ENCODE data around the gene ALDH3A1.

The ALDH3A1 gene

GRCh38 chr17:19718613-19719354, 29.3 kb downstream of the ALDH3A1 start:
- DNase-seq, result no peak

- no peak for DNase-seq
Observed at GRCh38 chr17:19718041-19718612, 30.0 kb downstream of the ALDH3A1 start.

DNA sequence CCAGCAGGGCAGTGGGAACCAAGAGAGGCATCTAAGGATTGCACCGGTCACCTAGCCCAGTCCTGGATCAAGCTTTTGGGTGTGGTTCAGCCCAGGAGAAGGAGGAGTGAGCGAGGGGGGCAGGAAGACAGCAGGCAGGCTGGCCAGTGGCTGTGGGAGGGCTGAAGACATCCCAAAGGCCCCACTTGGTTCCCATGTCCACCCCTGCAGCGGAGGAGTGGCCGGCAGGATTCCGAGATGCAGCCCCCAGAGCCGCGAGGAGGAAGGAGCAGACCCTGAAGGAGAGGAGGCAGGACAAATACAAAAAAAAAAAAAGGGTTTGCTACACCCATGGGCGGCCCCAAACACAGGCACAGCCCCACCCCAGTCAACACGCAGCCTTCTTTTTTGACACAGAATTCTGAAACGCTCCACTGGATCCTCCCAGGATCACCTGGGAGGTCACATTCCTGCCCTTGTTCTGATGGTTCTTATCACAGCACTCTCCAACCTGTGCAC, 30.6 kb downstream of the ALDH3A1 start:
- DNase-seq, result no peak

DNA sequence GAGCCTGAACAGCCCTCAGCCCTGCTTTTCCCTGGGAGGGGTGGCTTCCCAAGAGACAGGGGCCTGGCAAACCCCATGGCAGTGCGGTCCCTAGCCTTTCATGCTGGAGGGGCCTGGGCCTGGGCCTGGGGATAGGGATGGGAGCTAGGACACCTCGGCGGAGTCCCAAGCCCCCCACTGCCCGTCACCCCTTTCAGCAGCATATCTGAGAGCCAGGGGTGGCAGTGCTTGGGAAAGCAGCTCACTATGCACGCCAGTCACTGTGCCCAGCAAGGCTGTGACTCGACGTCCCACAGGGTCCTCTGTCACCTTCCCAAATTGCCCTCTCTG, 31.1 kb downstream of the ALDH3A1 start:
- DNase-seq, result no peak

- DNase-seq, result no peak
Observed at GRCh38 chr17:19716108-19717030, 31.7 kb downstream of the ALDH3A1 start, which contains the start of gene SLC47A2. TSS of gene SLC47A2 (minus strand) at chr17:19716584. CDS start at chr17:19716555, 29 bp downstream.

GRCh38 chr17:19714542-19715411, 33.3 kb downstream of the ALDH3A1 start:
- DNase-seq, result no peak

DNA sequence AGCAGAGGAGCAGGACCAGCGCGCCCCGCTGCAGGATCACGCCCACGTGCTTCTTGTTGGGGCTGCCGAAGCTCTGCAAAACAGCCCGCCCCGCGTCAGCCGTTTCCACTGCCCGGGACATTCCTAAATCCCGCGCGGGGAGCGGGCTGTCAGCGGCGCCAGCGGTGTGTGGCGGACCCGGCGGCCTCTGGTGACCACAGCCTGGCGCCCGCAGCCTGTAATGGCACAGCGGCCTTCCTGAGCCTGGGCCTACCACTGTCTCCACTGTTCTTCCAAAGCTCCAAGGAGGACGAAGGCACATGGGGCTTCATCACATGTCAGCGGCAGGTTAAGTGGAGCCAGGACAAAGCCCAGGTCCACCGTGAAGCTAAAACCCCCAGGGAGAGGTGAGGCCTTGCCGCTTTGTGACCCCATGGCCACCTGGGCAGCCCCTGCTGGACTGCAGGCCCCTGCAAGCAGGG, 34.2 kb downstream of the ALDH3A1 start:
- DNase-seq, result no peak

GRCh38 chr17:19713462-19713861, 34.6 kb downstream of the ALDH3A1 start:
- DNase-seq, result no peak

GRCh38 chr17:19712436-19713004, 35.6 kb downstream of the ALDH3A1 start:
- no peak for DNase-seq

DNA sequence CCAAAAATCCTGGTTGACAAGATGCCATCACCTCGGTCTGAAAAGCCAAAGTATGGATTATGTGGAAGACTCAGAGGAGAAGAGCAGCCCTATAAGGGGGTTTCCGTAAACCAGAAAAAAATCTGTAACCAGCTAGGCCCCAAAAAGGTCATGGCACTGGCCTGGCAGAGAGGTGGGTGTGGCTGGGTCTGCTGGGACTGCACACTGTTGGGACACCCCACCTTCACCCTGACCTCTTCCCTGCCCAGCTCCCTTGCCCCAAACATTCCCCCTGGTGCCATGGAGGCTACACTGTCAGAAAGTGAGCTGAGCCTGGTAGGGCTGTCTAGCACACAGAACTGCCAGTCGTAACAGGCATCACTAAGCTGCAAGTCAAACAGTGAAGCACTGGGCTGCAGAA, 38.3 kb downstream of the ALDH3A1 start:
- no peak for DNase-seq

DNA sequence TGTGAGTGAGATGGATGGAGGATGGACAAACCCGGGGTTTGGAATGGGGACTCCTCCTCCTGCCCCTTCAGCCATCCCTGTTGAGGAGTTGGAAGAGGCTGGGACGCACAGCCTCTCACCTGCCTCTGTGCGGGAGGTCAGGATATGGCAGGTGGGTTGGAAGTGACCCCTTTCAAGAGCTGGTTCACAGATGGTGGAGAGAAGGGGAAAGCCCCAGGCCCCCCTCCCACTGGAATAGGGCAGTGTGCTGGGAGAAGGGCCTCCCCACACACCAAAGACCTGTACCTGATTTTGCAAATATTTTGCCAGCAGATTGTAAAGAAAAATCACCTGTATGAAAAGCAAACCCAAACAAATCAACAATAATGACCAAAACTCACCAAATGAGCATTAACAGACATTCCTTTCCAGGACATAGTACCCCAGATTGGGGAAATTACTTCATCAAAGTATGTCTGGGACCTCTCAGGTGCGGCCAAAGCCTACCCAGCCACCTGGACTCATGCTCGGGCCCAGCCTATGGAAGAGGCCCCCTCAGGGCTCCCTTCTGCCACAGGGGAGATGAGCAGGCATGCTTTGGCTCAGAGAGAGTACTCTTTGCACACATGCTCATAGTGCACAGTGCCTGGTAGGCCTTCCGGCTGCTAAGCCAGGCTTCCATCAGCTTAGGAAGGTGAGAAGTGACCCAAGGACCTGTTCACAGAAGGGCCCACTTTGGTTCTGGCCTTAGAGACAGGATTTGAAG, 39.5 kb downstream of the ALDH3A1 start:
- no peak for DNase-seq

- no peak for DNase-seq
Observed at GRCh38 chr17:19707728-19708221, 40.3 kb downstream of the ALDH3A1 start.

DNA sequence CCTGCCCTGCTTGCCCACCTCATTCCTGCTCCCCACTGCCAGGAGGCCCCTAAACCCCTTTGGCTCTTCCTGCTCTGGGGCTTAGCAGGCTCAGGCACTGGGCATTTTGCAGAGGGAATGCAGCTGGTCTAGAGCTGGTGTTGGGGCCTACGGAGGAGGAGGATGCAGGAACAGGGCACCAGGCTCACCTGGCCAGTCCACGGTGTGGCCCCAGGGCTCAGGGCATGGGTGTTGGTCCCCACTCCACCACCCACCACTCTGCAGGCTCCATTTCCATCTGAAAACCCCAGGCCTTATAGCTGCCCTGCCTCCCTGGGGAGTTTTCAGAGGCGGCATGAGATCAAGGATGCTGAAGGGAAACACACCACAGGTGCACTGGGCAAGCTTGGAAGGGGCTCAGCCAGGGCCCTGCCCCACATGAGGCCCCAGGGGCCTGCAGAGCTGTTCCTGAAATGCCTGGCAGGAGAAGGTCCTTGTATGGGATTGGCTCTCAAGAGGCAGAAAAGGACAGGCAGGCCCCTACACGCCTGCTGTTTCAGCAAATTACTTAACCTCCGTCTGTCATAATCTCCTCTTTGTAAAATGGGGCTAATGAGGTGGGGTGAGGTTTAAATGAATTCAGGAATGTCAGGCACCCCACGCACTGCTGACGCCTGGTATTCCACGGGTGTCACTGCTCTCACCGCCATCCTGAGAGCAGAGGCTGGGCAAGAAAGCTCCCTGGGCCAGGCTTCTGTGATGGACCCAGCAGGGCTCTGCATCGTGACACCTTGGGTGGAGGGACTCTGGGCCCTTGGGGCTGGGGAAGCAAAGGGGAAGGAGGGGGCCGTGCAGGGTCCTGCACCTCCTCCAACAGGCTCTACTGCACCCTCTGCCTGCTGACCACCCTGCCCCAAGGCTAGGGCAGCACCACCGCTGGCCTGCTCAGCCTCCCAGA, 41.0 kb downstream of the ALDH3A1 start:
- DNase-seq, result no peak

DNA sequence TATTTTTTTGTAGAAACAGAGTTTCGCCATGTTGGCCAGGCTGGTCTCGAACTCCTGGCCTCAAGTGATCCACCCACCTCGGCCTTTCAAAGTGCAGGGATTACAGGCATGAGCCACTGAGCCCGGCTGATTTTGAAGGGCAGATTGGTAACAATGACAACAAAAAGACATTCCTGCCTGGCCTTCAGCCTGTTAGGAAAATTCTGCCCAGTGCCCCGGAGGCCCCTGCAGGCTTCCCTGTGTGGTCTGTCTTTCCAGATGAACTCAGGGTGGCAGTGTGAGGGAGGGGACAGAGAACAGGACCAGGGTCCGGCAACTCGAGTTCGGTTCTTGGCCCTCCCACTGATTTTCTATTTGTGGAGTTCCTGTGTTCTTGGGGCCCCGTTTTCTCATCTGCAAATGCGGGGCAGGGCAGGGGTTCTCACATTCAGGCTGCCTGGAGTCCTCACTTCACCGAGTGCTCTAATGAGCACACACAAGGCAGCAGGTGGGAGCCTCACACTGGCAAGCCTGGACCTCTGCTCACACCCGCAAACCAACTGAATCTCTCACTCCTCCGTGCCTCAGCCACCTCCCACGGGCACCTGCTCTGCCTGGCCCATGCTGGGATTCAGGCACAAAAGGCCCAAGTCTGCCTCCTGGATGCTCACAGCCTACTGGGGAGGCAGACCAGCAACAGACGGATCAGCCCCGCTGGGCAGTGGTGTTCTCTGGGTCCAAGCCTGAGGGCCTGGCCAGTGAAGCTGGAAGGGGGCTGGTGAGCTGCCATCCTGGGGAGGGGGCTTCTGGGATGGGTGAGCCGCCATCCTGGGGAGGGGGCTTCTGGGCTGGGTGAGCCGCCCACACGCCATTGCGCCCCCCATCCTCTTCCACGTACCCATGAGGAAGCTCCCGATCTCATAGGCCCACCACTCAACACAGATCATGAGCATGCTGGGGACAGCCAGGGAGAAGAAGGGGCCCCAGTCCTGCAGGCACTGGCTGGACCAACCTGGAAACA, 42.0 kb downstream of the ALDH3A1 start:
- no peak for DNase-seq

GRCh38 chr17:19705201-19705600, 42.9 kb downstream of the ALDH3A1 start:
- no peak for DNase-seq

DNA sequence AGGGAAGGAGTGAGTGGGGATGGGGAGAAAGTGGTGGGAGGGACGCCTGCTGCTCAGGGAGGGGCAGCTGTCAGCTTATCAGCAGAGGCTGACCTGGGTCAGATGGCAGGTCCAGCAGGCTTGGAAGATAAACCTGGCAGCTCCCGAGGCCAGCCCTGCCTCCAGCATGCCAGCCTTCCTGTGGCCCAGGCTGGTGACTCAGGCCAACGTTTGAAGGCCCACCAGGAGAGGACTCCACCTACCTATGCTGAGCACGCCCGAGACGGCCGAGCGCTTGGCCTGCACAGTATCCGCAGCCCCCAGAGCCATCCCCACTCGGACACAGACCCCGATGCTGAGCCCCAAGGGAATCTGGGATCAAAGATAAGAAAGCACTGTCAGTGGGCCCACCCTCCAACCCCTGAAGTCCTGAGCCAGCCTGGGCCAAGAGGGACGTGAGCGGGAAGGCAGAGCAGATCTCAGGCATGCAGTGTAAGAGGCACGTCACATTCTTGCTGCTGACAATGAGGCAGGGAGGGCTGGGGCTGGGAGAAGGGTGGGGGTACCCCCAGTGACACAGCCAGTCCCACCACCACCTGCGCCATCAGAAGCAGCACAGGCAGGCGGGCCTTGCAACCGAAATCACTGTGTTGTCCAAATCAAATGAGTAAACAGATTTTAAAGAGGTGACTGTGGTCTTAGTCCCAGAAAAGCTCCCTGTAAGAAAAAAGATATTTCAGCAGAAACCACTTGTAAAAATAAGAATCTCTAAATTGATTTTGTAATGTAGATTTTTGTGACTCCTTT, 44.1 kb downstream of the ALDH3A1 start:
- DNase-seq, result no peak

DNA sequence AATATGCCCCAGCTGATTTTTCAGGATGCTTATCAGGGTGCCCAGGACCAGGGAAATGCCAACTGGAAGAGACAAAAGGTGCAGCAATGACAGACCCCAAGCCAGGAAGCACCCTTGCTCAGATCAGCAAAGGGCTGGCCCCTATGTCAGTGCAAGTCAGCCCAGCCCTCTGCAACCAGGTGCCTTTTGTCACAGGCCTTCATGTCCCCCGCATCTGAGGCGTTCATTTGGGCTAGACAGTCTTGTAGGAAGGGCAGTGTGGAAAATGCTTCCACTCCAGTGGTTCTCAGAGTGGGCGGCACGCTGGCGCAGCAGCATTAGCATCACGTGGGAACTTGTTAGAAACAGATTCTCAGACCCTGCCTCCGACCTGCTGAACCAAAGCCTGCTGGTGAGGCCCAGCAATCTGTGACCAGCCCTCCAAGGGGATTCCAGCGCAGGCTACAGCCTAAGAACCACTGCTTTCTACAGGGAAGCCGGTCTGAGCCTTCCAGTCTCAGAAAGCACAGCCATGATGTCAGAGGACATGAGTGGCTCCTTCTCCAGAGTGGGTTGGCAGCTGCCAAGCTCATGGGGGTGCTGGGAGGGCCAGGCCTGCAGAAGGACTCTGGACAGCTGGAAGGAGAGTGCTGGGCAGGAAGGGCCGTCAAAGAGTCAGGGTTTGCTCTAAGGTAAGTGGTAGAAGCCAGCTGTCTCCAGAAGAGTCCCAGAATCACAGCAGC, 44.8 kb downstream of the ALDH3A1 start:
- DNase-seq, result no peak

All from activated CD8-positive, alpha-beta memory T cell treated with anti-CD3 and anti-CD28 coated beads, Interleukin-2, amount 50 U/mL, for 4 hours (primary cell).